Measurements from ENCODE around the gene KCNRG. TPM values are rescaled to one million over a fixed set of nuclear protein-coding genes. Genes with fewer than 3 reads are reported as not detected.

The KCNRG gene
- total and polyA plus RNA-seq, 9 of the 15 experiments (the other 6 are each of a cell fraction or from before 2014, with no cell fraction given) = 0.36 to 1.1 (median 0.53) TPM

DNA sequence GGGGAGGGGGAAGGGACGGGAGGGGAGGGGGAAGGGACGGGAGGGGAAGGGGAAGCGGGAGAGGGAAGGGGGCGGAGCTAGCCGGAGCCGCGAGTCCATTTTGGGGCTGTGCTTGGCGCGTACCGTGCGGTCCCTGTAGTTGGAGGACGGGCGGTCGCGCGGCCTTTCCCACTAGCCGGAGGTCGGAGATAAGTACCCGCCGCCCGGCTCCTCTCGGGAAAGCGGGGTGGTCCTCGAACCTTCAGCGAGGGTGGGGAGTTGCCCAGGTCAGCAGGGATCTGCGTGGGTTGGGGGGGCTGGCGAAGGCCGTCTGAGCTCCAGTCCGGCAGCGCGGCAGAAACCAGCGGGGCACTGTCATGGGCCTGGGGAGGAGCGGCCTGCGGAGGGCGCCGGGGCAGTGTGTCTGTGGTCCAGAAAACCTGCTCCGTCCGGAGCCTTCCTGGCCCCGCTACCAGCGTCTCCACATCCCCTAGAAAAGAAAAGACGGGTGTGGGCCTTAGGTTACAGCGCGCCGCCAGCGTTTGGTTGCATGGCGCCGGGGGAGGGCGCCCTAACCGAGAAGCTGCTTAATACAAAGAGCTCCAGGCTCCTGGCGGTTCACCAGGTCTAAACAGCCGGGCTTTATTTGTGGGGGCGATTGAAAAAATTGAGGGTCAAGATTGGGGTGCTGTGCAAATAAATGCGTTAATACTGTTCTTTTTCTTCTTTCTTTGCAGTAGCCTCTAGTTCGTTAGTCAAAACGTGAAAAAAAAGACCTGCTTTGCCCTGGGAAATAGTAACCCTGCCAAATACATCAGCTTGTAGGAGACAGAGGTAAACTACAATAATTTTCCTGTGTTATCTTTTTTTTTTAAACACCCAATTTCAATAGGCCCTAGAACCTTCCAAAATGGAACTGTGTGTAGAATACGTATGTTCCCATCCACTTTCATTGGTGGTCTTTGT is 18.0 kb upstream of the KCNRG start, which contains the start of gene TRIM13 (continued):
- TF ChIP-seq BRF2 (IDR thresholded peaks at IDR 0.05; ENCODE audit: borderline replicate concordance, insufficient read depth, insufficient read length) = no peak
- no peak for TF ChIP-seq PCBP2 (IDR thresholded peaks at IDR 0.05; ENCODE audit: low read depth, low read length, poor library complexity, severe bottlenecking)
- no peak for TF ChIP-seq NR3C1 (CRISPR knock-in tag; IDR thresholded peaks at IDR 0.05)
- 0 out of 2 replicates have a peak, but pooled peaks have one; percentile 30 for TF ChIP-seq CREB3L1 (IDR thresholded peaks at IDR 0.05; ENCODE audit: borderline replicate concordance, low read depth)
- TF ChIP-seq ZNF347 (CRISPR knock-in tag; IDR thresholded peaks at IDR 0.05; ENCODE audit: low read depth) = no peak
- TF ChIP-seq ZNF146 (CRISPR knock-in tag; IDR thresholded peaks at IDR 0.05; ENCODE audit: unreplicated experiment) = no peak
- TF ChIP-seq BRD4 (IDR thresholded peaks at IDR 0.05) = no peak; the same call in 1 of the 2 replicates
- no peak for TF ChIP-seq RERE (CRISPR knock-in tag; IDR thresholded peaks at IDR 0.05; ENCODE audit: borderline replicate concordance)
- TF ChIP-seq ZNF232 (CRISPR knock-in tag; IDR thresholded peaks at IDR 0.05) = no peak
- TF ChIP-seq, protein P1, sequence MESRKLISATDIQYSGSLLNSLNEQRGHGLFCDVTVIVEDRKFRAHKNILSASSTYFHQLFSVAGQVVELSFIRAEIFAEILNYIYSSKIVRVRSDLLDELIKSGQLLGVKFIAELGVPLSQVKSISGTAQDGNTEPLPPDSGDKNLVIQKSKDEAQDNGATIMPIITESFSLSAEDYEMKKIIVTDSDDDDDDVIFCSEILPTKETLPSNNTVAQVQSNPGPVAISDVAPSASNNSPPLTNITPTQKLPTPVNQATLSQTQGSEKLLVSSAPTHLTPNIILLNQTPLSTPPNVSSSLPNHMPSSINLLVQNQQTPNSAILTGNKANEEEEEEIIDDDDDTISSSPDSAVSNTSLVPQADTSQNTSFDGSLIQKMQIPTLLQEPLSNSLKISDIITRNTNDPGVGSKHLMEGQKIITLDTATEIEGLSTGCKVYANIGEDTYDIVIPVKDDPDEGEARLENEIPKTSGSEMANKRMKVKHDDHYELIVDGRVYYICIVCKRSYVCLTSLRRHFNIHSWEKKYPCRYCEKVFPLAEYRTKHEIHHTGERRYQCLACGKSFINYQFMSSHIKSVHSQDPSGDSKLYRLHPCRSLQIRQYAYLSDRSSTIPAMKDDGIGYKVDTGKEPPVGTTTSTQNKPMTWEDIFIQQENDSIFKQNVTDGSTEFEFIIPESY (CRISPR knock-in tag; IDR thresholded peaks at IDR 0.05) = no peak
- no peak for TF ChIP-seq SMARCA5 (IDR thresholded peaks at IDR 0.05)
- no peak for TF ChIP-seq ZNF175 (CRISPR knock-in tag; IDR thresholded peaks at IDR 0.05; ENCODE audit: low read depth)
- 0 out of 2 replicates have a peak, but pooled peaks have one; percentile 24 for TF ChIP-seq KLF6 (CRISPR knock-in tag; IDR thresholded peaks at IDR 0.05; ENCODE audit: borderline replicate concordance)
- no peak for TF ChIP-seq GTF2F1 (IDR thresholded peaks at IDR 0.05; ENCODE audit: low read depth, low read length)
- TF ChIP-seq EP300 (IDR thresholded peaks at IDR 0.05; ENCODE audit: low read length) = no peak
